ENCODE data around the gene SETD7.

The SETD7 gene

GRCh38 chr4:139574641-139575040 lies 18.6 kb upstream of the SETD7 start:
- DNase-seq (ENCODE audit: low spot score), result no peak

- DNase-seq (ENCODE audit: low spot score), result no peak
Measured at GRCh38 chr4:139568206-139568955, 12.4 kb upstream of the SETD7 start.

- DNase-seq (ENCODE audit: low spot score), result no peak
Measured at GRCh38 chr4:139567159-139567870, 11.3 kb upstream of the SETD7 start.

- DNase-seq (ENCODE audit: low spot score), result no peak
Measured at GRCh38 chr4:139564502-139564901, 8.5 kb upstream of the SETD7 start.

- DNase-seq (ENCODE audit: low spot score), result no peak
Measured at GRCh38 chr4:139563515-139563914, 7.5 kb upstream of the SETD7 start.

- no peak for DNase-seq (ENCODE audit: low spot score)
Measured at GRCh38 chr4:139562839-139563238, 6.8 kb upstream of the SETD7 start.

GRCh38 chr4:139562067-139562684 lies 6.2 kb upstream of the SETD7 start:
- no peak for DNase-seq (ENCODE audit: low spot score)

GRCh38 chr4:139560406-139561104 lies 4.5 kb upstream of the SETD7 start:
- DNase-seq (ENCODE audit: low spot score), result peak; percentile 56

GRCh38 chr4:139559687-139560086 lies 3.7 kb upstream of the SETD7 start:
- peak; percentile 82 for DNase-seq (ENCODE audit: low spot score)

- peak; percentile 22 for DNase-seq (ENCODE audit: low spot score)
Measured at GRCh38 chr4:139559089-139559479, 3.1 kb upstream of the SETD7 start.

GRCh38 chr4:139558235-139559088 lies 2.4 kb upstream of the SETD7 start:
- no peak for DNase-seq (ENCODE audit: low spot score)

GRCh38 chr4:139557556-139558110 lies 1.6 kb upstream of the SETD7 start:
- DNase-seq (ENCODE audit: low spot score), result no peak

GRCh38 chr4:139556724-139557555 lies 921 bp upstream of the SETD7 start:
- peak; percentile 63 for DNase-seq (ENCODE audit: low spot score)

GRCh38 chr4:139555705-139556070 lies 331 bp downstream of the SETD7 start:
- no peak for DNase-seq (ENCODE audit: low spot score)

- peak; percentile 86 for DNase-seq (ENCODE audit: low spot score)
Measured at GRCh38 chr4:139554893-139555704, 920 bp downstream of the SETD7 start.

GRCh38 chr4:139554642-139554892 lies 1.5 kb downstream of the SETD7 start:
- DNase-seq (ENCODE audit: low spot score), result no peak

- no peak for DNase-seq (ENCODE audit: low spot score)
Measured at GRCh38 chr4:139553751-139554641, 2.0 kb downstream of the SETD7 start.
